ENCODE measurements around the gene CASR. TPM values are rescaled to one million over a fixed set of nuclear protein-coding genes. Genes with fewer than 3 reads are reported as not detected.

The CASR gene, protein sequence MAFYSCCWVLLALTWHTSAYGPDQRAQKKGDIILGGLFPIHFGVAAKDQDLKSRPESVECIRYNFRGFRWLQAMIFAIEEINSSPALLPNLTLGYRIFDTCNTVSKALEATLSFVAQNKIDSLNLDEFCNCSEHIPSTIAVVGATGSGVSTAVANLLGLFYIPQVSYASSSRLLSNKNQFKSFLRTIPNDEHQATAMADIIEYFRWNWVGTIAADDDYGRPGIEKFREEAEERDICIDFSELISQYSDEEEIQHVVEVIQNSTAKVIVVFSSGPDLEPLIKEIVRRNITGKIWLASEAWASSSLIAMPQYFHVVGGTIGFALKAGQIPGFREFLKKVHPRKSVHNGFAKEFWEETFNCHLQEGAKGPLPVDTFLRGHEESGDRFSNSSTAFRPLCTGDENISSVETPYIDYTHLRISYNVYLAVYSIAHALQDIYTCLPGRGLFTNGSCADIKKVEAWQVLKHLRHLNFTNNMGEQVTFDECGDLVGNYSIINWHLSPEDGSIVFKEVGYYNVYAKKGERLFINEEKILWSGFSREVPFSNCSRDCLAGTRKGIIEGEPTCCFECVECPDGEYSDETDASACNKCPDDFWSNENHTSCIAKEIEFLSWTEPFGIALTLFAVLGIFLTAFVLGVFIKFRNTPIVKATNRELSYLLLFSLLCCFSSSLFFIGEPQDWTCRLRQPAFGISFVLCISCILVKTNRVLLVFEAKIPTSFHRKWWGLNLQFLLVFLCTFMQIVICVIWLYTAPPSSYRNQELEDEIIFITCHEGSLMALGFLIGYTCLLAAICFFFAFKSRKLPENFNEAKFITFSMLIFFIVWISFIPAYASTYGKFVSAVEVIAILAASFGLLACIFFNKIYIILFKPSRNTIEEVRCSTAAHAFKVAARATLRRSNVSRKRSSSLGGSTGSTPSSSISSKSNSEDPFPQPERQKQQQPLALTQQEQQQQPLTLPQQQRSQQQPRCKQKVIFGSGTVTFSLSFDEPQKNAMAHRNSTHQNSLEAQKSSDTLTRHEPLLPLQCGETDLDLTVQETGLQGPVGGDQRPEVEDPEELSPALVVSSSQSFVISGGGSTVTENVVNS
- not detected in 5 replicates for total RNA-seq (2022; extraction: Qiagen RNA extraction)

DNA sequence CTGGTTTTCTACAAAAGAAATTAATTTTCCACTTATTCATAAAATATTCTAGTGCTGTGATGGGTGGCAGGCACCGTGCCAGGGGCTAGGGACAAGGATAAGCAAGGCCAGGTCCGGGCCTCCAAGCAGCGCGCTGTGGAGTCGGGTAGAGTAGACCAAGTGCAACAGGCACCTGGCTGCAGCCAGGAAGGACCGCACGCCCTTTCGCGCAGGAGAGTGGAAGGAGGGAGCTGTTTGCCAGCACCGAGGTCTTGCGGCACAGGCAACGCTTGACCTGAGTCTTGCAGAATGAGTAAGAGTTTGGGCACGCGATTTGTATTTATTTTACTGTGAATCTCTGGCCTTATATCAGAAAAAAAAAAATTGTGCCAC, at the start of gene CASR:
Gene CASR, plus strand, starts transcription at position 148 of the 372 bp plus-strand sequence. CDS start 70,522 bp downstream, outside the sequence.

DNA sequence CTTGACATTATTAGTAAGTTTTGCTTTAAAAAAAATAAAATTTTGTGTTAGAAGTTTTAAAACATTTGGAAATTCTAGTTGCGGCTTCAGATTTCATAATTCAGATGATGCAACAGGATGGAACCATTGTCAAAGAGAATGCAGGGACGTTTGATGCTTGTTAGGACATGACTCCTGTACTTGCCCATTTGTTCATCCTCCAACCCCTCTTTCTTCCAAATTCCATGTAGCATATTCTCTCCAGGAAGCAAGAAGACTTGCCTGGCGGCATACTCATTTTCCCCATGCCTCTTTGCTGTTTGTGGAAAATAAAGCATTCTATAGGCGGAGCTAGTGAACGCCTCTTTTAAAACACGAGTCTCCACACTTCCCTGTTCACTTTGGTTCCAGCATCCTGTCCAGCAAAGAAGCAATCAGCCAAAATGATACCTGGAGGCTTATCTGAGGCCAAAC, 141.4 kb downstream of the CASR start, which contains the start of gene CSTA:
Gene CSTA, plus strand, starts transcription at position 378 of the 453 bp plus-strand sequence. Its CDS starts 45 bp downstream, at position 423.

Other genes starting within 250 kb of the CASR start
- gene ILDR1, start 161.4 kb upstream of the CASR start, total RNA-seq (2022; extraction: Qiagen RNA extraction): not detected in 5 replicates
- gene CD86, start 128.3 kb upstream of the CASR start, total RNA-seq (2022; extraction: Qiagen RNA extraction): not detected in 5 replicates
- 0.82 to 1.2 TPM (median 1.0 TPM) in 5 replicates for gene CSTA, start 141.6 kb downstream of the CASR start, total RNA-seq (2022; extraction: Qiagen RNA extraction)
- gene MIX23, start 199.6 kb downstream of the CASR start, total RNA-seq (2022; extraction: Qiagen RNA extraction): 45.8 to 71.8 TPM (median 47.6 TPM) in 5 replicates
- 30.4 to 35.8 TPM (median 35.0 TPM) in 5 replicates for gene FAM162A, start 200.5 kb downstream of the CASR start, total RNA-seq (2022; extraction: Qiagen RNA extraction)
- gene WDR5B, start 232.4 kb downstream of the CASR start, total RNA-seq (2022; extraction: Qiagen RNA extraction): 3.0 to 3.9 TPM (median 3.5 TPM) in 5 replicates